CMK (cell line): Measurements from ENCODE around the gene BRD7.

Experiments
- DNase-seq: peaks from one replicate; pipeline ENCODE4 v3.0.0-alpha.2; 2010; ENCODE audit warnings: low read depth

The BRD7 gene

GRCh38 chr16:50368410-50369132, at the start of gene BRD7:
TSS of gene BRD7 (minus strand) at chr16:50368988. CDS start at chr16:50368774, 214 bp downstream.
- peak; percentile 32 for DNase-seq

GRCh38 chr16:50416388-50416787, 47.6 kb upstream of the BRD7 start:
- no peak for DNase-seq

- no peak for DNase-seq
Observed at GRCh38 chr16:50414152-50414551, 45.4 kb upstream of the BRD7 start.

GRCh38 chr16:50411034-50411433, 42.2 kb upstream of the BRD7 start:
- DNase-seq: no peak

GRCh38 chr16:50408001-50408561, 39.3 kb upstream of the BRD7 start:
- DNase-seq: no peak

- DNase-seq: no peak
Observed at GRCh38 chr16:50407351-50407750, 38.6 kb upstream of the BRD7 start.

- DNase-seq: no peak
Observed at GRCh38 chr16:50403491-50403890, 34.7 kb upstream of the BRD7 start.

- DNase-seq: no peak
Observed at GRCh38 chr16:50402298-50402895, 33.6 kb upstream of the BRD7 start.

- no peak for DNase-seq
Observed at GRCh38 chr16:50401355-50401754, 32.6 kb upstream of the BRD7 start.

GRCh38 chr16:50400967-50401348, 32.2 kb upstream of the BRD7 start:
- DNase-seq: no peak

- no peak for DNase-seq
Observed at GRCh38 chr16:50400312-50400966, 31.7 kb upstream of the BRD7 start.

- DNase-seq: no peak
Observed at GRCh38 chr16:50399411-50399810, 30.6 kb upstream of the BRD7 start.

- no peak for DNase-seq
Observed at GRCh38 chr16:50398336-50398735, 29.5 kb upstream of the BRD7 start.

- no peak for DNase-seq
Observed at GRCh38 chr16:50396761-50397535, 28.2 kb upstream of the BRD7 start.

- DNase-seq: peak; percentile 77
Observed at GRCh38 chr16:50395763-50396710, 27.2 kb upstream of the BRD7 start.

- no peak for DNase-seq
Observed at GRCh38 chr16:50393858-50394802, 25.3 kb upstream of the BRD7 start.

- DNase-seq: no peak
Observed at GRCh38 chr16:50393416-50393815, 24.6 kb upstream of the BRD7 start.

GRCh38 chr16:50390914-50391716, 22.3 kb upstream of the BRD7 start:
- DNase-seq: no peak

- DNase-seq: no peak
Observed at GRCh38 chr16:50390371-50390771, 21.6 kb upstream of the BRD7 start.
